Middle frontal gyrus (tissue), 1 donor: ENCODE measurements around the gene SLIT3.

Experiments
- DNase-seq: peaks from one replicate; pipeline ENCODE4 v3.0.0-alpha.2; 2015; ENCODE audit warnings: low spot score; ENCODE audit errors: extremely low spot score

SLIT3 gene

DNA sequence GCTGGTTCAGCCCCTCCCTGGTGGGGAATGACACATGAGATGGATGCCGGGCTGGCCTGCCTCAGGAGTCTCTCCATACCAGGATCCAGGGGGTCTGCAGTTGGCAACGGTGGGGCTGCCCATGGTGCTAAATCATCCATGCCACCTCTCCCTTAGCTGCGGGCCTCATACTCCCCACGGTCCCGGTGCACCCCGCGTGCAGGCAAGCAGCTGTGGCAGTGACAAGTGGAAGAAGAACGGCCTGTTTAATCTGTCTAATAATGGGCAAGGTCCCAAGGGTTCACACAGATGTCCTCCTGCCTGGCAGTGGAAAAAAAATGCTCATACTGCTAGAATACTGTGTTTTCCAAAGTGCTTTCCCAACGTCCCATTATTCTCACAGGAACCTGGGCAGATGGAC, 524.9 kb downstream of the SLIT3 start:
- DNase-seq, result no peak

DNA sequence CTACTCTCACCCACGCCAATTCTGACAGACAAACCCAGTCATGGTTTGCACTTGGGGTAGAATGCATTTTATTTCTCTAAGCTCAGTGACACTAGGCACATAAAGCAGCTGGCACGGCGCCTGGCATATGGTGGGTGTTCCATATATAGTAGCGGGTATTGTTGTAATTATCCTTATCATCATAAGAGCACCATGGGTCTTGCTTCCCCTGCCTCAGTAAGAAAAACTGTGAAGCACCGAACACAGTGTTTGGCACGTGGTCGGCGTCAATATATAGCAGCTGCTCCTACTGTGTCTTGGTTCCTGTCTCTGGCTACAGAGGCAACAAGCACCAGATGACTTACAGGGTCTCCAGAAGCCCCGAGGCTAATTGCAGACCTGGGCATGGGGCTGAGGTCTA, 527.7 kb downstream of the SLIT3 start:
- no peak for DNase-seq

DNA sequence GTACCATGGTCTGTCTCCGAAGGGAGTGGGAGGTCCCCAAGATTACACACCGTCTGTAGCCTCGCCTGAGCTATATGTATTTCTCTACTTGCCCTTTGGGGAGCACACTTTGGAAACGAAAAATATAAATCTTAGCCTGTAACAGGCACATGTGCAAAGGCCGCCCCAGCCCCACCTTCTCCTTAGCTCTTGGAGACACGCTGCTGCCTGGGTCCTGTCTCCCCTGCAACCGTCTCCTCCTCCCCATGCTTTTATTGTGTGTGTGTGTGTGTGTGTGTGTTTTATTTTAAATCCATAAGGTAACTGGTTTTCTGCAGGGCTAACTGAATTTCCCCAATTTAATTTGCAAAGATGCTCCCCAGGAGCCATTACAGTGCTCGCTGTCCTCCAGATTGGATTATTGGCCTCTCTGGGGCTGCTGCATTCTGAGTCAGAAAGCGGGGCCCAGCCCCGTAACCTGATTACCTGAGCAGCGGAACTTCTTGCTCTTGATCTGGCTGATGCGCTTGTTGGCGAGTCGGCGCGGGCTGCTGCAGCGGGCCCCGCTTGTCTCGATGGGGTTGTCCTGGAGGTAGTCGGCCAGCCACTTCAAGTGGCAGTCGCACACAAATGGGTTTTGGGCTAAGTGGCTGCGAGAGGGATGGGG, 528.5 kb downstream of the SLIT3 start:
- no peak for DNase-seq

DNA sequence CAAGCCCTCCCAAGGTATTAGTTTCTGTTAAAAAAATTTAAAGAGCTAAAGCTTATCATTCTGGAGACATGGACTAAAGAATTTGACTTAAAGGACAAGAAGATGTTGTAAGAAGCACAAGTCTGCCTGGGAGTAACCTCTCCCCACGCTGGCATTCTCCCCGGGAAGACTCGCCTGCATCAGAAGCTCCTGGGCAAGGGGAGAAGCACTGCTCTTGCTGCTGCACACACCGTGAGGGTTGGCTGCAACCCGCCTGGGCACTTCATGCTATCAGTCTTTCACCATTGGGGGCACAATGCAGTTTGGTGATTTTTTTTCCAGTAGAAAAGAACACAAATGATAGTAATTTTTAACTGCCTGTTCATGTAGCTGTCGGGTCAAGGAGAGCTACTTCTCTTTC, 529.3 kb downstream of the SLIT3 start:
- DNase-seq, result no peak

DNA sequence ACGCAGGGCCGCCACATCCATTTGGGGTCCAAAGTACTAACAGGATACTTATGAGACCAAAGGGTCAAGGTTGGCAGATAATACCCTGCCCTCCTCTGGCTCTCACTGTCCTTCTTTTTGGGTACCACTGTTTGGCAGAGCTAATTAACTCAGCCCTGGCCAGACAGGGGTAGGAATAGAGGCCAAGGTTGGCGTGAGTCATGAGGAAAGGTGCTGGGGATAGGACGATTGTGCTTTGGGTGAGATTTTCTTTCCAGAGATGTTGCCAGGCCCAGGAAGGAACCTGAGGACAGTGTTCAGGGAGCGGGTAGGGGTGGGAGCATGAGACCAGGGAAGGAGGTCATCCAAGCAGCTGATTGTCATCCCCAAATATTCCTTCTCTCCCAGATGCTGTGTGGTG, 529.9 kb downstream of the SLIT3 start:
- DNase-seq, result no peak

DNA sequence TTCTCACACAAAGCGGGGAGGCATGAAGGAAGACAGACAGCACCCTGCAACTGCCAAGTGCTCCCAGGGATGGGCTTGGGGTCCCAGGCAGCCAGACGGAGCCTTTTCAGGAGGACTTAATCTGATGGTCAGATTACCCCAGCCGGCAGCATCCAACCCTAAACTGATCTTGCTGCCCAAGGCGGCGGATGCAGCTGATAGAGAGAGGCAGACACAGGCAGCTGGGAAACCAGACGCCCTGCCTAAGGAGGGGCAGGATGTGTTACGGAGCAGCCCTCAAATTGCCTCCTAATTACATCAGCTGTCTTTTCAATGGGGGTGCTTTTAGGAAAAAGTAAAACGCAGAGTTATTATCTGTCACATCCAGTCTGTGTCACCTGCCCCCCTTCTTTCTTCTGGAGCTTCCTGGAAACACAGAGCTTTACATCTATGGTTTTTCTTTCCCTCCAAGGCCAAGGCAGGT, 530.9 kb downstream of the SLIT3 start:
- no peak for DNase-seq

DNA sequence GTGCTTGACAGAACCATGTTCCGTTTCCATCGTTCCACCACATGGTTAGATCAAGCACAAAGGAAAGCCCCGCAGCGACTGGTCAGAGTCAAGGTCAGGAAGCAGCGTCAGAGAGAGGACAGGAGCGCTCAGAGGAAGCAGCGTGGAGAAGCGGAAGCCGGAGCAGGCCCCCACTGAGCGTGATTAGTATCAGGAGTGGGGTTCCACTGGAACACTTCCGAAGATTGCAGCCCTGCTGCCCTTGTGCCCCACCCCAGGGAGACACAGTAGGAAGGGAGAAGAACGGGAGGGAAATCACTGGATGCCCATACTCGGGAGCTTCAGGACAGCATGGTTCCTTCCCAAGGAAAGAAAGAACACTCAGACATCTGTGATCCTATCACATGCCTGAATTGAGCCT, 532.8 kb downstream of the SLIT3 start:
- DNase-seq, result no peak

DNA sequence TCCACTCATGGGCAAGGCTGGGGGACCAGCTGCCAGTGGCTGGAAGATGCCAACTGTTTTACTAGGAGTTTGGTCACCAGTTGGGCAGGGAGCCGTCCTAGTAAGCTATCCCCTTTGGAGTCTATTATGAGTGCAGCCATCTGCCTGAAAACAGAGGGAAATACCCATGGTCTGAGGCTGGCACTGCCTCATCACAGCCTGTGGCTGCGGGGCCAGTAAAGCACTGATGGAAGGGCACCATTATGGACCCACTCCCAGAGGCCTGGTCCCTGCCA, 534.6 kb downstream of the SLIT3 start:
- DNase-seq, result no peak

DNA sequence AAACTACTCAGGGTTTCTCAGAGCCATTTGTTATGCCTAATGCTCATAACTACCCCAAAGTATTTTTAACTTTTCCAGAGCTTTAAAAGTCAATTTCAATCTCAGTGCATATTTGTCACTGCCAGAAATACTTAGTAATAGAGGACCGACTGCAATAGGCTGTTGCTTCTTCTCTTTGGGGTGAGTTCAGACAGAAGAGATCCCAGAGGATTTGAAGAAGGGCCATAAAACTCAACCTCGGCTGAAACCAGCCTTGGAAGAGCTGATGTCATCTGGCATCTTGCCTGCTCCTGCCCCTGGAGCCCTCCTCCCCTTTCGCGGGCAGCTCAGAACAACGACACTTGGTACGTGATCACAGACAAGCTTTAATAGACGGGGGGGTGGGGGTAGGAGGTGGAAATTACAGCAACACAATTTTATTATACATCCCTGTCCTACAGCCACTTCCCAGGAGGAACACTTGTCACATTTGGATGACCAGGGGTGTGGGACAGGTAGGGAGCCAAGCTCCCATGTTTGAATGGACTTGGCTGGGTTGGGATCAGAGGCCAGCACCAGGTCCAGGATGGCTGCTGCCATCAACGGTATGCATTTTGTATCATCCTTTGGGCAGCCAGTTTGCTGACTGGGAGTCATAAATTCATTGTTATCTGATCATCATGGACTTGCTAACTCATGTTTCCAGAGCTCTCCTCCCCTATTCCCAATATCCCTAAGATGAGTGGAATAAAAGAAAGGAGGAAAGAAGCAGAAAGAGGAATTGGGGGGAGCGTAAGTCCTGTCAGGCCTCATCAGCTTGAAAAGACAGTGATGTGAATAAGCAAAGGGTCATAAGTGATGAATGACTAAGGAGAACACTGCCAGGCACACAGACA, 535.2 kb downstream of the SLIT3 start:
- DNase-seq, result no peak

DNA sequence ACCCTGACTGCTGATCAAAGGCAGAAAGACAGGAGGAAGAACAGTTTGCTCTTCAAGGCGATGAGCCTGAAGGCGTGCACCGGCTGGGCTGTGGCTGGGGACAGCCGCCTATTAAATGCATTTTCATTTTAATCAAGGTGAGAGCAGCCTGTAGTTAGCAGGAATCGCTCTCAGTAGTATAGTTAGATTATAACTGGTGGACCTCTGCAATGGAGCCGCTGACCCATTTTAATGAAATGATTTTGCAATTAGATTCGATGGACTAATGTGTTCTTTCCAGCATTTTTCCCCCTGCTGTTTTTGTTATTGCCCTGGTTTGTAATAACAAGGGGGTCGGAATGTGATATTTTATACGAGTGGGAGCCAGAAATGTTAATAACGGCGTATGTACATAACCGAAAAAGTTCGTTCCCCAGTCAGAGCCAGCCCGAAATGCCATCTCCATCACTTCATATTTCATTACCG, 535.8 kb downstream of the SLIT3 start:
- no peak for DNase-seq

DNA sequence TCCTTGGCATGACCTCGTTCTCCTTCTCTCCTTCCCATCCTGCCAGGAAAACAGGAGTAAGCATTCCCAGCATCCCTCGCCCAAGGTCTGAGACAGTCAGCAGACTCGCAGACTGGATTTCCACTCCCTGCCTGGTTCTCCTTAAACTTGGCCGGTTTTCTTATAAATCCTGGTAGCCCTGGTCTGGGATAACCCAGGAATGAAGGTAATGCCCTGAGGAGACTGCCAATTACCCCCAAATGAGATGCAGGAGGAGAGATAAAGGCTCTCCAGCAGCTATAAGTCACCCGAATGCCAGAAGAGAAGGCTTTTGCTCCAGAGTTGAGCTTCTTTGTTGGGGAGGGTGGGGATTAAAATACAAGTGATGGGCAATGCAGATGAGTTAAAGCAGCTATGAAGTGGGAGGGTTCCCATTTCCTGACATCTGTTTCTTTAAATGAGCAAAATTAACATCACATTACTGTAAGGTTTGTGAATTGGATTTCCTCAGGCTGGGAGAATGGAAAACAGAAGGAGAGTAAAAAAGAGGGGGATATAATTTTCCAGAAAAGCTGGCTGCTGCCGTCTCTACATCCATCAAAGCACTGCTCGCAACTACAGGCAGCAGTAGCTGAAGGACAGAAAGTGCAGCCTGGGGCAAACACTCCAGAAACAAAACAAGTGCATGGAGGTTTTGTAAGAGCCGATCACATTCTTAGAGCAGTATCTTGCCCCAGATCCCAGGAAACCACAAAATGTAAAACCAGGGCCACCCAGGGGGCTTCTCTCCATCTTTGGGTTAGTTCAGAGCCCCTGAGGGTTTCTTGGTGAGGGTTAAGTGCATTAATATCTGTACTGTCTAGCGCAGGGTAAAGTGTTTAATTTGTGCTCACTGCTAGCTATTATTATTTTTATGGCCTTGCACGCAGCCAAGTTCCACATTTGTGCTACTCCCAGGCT, 544.2 kb downstream of the SLIT3 start:
- DNase-seq, result no peak

DNA sequence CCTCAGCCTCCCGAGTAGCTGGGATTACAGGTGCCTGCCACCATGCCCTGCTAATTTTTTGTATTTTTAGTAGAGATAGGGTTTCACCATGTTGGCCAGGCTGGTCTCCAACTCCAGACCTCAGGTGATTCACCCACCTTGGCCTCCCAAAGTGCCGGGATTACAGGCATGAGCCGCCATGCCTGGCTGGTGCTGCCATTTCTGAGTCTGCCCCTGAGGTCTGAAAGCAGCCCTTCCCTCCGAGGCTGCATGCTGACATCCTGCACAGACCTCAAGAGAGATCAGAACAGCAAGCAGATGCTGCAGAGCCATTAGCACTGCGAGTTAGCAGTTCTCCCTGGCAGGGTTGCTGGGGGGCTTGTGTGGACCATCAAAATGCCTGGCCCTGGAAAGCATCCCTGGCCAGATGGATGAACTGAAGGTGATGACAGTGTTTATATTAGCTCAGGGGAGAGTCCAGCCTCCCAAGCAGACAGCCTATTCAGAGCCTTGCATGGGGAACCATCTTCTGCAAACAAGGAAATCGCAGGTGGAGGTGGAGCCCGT, 545.3 kb downstream of the SLIT3 start:
- DNase-seq, result no peak

DNA sequence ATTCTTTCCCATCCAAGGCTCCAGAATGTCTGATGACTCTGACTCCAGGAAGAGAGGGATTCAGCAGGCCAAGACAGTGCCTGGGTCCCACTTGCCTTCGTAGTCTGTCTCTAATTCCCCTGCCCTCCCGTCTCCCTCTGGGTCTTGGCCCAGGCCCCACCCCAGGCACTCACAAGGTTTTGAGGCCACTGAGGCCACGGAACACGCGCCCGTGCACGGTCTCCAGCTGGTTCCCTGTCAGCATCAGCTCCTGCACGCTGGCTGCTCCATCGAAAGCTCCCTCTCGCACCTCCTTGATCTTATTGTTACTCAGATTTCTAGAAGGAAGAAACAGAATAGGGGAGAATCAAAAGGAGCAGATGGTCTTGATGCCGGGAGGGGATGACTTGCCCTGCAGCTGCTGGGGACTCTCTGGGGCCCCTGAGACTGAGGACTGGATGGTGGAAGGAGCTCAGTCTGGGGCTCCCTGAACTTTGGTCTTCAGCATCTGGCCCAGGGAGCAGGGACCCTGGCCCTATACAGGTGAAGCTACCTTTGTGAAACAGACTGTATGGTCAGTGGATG, 547.2 kb downstream of the SLIT3 start:
- DNase-seq, result no peak

DNA sequence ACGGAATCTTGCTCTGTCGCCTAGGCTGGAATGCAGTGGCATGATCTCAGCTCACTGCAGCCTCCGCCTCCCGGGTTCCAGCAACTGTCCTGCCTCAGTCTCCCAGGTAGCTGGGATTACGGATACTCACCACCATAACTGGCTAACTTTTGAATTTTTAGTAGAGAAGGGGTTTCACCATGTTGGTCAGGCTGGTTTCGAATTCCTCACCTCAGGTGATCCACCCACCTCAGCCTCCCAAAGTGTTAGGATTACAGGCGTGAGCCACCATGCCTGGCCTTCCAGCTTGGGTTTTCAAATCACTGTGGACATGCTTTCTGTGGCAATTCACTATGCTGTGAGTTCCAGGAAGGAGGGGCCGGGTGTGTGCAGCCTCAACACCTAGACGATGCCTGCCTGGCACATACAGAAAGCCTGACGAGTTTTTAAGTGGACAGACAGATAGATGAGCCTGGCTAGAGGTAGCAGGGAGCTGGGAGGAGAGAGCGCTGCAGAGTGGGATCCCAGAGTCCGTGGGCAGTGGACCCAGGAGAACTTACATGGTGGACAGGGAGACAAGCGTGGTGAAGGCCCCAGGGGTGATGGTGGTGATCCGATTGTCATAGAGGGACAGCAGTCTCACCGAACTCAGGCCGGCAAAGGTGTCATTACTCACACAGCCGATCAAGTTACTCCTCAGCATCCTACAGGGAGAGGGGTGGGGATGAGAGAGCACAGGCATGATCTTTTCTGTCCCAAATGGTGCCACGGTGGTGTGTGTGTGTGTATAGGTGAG, 548.3 kb downstream of the SLIT3 start:
- no peak for DNase-seq

DNA sequence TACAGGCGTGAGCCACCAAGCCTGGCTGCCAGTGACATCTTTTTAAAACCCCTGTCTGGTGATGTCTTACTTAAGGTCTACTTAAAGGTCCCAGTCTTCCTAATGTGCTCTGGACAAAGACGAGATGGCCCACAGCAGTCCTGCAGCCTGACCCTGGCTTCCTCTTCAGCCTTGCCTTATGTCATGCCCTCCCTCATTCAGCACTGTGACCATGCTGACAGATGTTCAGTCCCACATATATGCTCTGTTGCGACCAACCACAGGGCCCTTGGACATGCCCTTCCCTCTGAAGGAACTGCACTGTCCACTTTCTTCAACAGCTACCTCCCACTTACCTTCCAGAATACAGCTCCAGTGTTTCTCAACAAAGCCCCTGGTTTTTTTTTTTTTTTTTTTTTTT, 548.9 kb downstream of the SLIT3 start:
- no peak for DNase-seq

DNA sequence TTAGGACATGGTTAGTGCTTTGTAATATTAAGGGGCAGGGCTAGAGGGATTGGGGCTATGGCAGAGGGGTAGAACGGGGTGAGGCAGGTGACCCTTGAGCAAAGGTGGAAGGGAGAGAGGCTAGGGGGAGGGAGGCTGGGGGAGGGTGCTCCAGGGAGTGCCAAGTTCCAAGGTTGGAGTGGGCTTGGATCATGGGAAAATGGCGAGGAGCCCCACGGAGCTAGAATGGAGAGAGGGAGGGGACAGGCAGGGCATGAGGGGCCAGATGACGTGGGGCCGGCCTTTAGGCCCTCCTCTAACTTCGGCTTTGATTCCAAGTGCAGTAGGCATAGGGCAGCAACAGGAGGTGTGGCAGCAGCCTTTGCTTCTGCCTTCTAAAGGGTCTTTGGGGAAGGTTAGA, 550.0 kb downstream of the SLIT3 start:
- DNase-seq, result no peak

DNA sequence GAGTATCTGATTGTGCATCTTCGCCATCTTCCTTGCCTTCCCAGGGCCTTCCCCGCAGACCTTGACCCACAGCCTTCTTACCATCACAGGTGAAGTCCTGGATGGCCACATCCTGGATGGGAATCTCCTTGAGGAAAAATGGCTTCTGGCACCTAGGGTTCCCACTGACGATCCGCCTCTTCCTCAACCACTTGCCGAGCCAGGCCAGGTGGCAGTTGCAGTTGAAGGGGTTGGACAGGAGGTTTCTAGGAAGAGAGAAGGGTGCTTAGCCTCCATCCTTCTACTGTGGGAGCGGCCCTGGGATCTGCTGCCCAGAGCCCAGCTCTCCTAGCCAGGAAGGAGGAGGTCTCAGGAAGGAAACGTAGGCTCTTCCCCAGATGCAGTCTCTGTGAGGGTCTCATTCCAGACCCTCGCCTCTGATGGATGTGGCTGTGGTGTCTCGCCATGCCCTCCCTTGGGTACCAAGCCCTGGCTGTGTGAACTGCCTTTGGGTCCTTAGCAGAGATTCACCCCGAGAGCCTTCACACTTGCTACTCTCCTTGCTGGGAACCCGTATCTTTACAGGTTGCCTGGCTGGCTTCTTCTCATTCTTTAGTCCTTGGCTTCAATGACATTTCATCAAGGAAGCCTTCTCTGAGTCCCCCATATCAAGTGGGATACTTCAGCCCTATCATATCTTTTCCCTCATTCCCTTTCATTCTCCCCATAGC, 551.4 kb downstream of the SLIT3 start:
- no peak for DNase-seq

DNA sequence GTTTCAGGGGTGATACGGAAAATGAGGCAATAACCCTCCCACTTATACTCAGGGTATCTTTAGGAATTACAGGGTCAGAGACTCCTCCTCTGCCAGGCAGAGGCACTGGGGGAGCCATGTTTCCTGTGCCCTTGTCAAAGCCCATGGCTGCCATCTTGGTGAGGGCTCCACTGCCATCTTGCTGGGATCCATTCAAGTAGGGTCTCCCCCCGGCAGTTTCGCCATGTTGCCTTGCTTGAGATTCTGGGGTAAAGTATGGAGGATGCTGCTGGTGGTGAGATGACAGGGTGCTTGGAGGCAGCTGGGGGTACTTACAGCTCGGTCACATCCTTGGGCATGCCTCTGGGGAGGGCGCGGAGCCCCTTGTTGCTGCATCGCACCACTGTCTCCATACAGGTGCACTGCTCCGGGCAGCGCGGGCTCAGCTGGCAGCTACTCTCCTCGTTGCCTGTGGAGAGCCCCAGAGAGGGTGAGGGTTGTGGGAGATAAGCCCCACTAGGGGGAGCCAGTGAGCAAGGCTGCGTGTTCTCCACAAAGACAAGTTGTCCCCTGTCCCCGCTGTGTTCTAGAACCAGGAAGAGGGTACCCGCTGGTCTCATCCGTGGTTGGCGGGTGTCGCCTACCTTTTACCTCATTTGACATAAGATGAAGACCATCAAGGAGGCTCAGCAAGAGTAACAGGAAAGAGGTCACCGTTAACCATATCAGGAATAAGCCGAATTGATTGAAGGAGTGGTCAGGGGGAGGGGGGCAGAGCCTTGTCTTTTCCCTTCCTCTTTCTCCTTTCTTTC, 552.8 kb downstream of the SLIT3 start:
- DNase-seq, result peak; percentile 6
